H9 (cell line): ENCODE data around the gene SEPTIN2. TPM values are rescaled to one million over a fixed set of nuclear protein-coding genes. Genes with fewer than 3 reads are reported as not detected.

Experiments used
- DNase-seq: peaks from one replicate; pipeline ENCODE4 v3.0.0-alpha.2; 2017
- H2AFZ ChIP-seq: one replicate; pipeline ENCODE4 v1.6.1; 2013; ENCODE audit warnings: mild to moderate bottlenecking, low read length, control low read depth, moderate library complexity
- H2AK5ac ChIP-seq: 2 replicates; pipeline ENCODE4 v1.6.1; 2013; ENCODE audit warnings: low read length, control low read depth, mixed read lengths; ENCODE audit not compliant: insufficient read length
- H2BK120ac ChIP-seq: one replicate; pipeline ENCODE4 v1.6.1; 2013; ENCODE audit warnings: low read depth, mild to moderate bottlenecking, low read length, control low read depth, inconsistent platforms; ENCODE audit not compliant: poor library complexity, severe bottlenecking
- H2BK12ac ChIP-seq: 2 replicates; pipeline ENCODE4 v1.6.1; 2013; ENCODE audit warnings: low read length, control low read depth, mixed read lengths, low read depth; ENCODE audit not compliant: insufficient read length
- H2BK15ac ChIP-seq: 2 replicates; pipeline ENCODE4 v1.6.1; 2013; ENCODE audit warnings: low read depth, low read length, control low read depth
- H2BK20ac ChIP-seq: one replicate; pipeline ENCODE4 v1.6.1; 2013; ENCODE audit warnings: low read depth, mild to moderate bottlenecking, low read length, control low read depth, inconsistent platforms; ENCODE audit not compliant: poor library complexity, severe bottlenecking
- H2BK5ac ChIP-seq: 2 replicates; pipeline ENCODE4 v1.6.1; 2013; ENCODE audit warnings: low read length, control low read depth, mixed read lengths; ENCODE audit not compliant: insufficient read length
- H3K14ac ChIP-seq: 2 replicates; pipeline ENCODE4 v1.6.1; 2013; ENCODE audit warnings: low read length, control low read depth; ENCODE audit not compliant: insufficient read depth
- H3K18ac ChIP-seq: 2 replicates; pipeline ENCODE4 v1.6.1; 2013; ENCODE audit warnings: low read depth, mild to moderate bottlenecking, mixed read lengths, low read length, control low read depth; ENCODE audit not compliant: insufficient read length
- H3K23ac ChIP-seq: 2 replicates; pipeline ENCODE4 v1.6.1; 2013; ENCODE audit warnings: low read length, control low read depth, mixed read lengths, low read depth; ENCODE audit not compliant: insufficient read length
- H3K23me2 ChIP-seq: 2 replicates; pipeline ENCODE4 v1.6.1; 2013; ENCODE audit warnings: low read depth, mild to moderate bottlenecking, mixed read lengths, low read length, control low read depth; ENCODE audit not compliant: insufficient read length, poor library complexity, severe bottlenecking
- H3K27ac ChIP-seq: 2 replicates; pipeline ENCODE4 v1.5.1; 2013; ENCODE audit warnings: low read length, control low read depth, mixed read lengths, low read depth; ENCODE audit not compliant: insufficient read length
- H3K27me3 ChIP-seq: 2 replicates; pipeline ENCODE4 v1.6.1; 2013; ENCODE audit warnings: low read length, control low read depth, inconsistent platforms; ENCODE audit not compliant: insufficient read depth
- H3K4ac ChIP-seq: 2 replicates; pipeline ENCODE4 v1.6.1; 2013; ENCODE audit warnings: low read depth, mild to moderate bottlenecking, control low read depth, inconsistent platforms, low read length, moderate library complexity
- H3K4me1 ChIP-seq: 2 replicates; pipeline ENCODE4 v1.6.1; 2013; ENCODE audit warnings: low read length, control low read depth, inconsistent platforms; ENCODE audit not compliant: insufficient read depth
- H3K4me2 ChIP-seq: 2 replicates; pipeline ENCODE4 v1.6.1; 2013; ENCODE audit warnings: low read length, control low read depth, mixed read lengths; ENCODE audit not compliant: insufficient read length, insufficient read depth
- H3K56ac ChIP-seq: 2 replicates; pipeline ENCODE4 v1.6.1; 2013; ENCODE audit warnings: low read depth, mild to moderate bottlenecking, mixed read lengths, low read length, control low read depth; ENCODE audit not compliant: insufficient read length
- H3K79me1 ChIP-seq: 2 replicates; pipeline ENCODE4 v1.6.1; 2013; ENCODE audit warnings: low read depth, mild to moderate bottlenecking, moderate library complexity, low read length, control low read depth, inconsistent platforms; ENCODE audit not compliant: insufficient read depth, poor library complexity, severe bottlenecking
- H3K79me2 ChIP-seq: 2 replicates; pipeline ENCODE4 v1.6.1; 2013; ENCODE audit warnings: low read length, control low read depth, inconsistent platforms; ENCODE audit not compliant: insufficient read depth
- H3K9ac ChIP-seq: 2 replicates; pipeline ENCODE4 v1.6.1; 2013; ENCODE audit warnings: low read length, control low read depth, mixed read lengths; ENCODE audit not compliant: insufficient read length; ENCODE audit errors: extremely low read depth
- H3K9me3 ChIP-seq: one replicate; pipeline ENCODE4 v1.6.1; 2013; ENCODE audit warnings: low read depth, low read length, inconsistent platforms; ENCODE audit not compliant: control insufficient read depth
- H3T11ph ChIP-seq: one replicate; pipeline ENCODE4 v1.6.1; 2013; ENCODE audit warnings: mild to moderate bottlenecking, low read length, control low read depth, inconsistent platforms
- H4K20me1 ChIP-seq: one replicate; pipeline ENCODE4 v1.6.1; 2013; ENCODE audit not compliant: control insufficient read depth, insufficient read length, insufficient read depth
- H4K5ac ChIP-seq: 2 replicates; pipeline ENCODE4 v1.6.1; 2013; ENCODE audit warnings: low read depth, mild to moderate bottlenecking, mixed read lengths, low read length, control low read depth; ENCODE audit not compliant: insufficient read length
- H4K8ac ChIP-seq: replicated peaks from 2 replicates; pipeline ENCODE4 v1.6.1; 2013; ENCODE audit warnings: low read length, control low read depth, mixed read lengths, low read depth; ENCODE audit not compliant: insufficient read length
- H4K91ac ChIP-seq: 2 replicates; pipeline ENCODE4 v1.6.1; 2013; ENCODE audit warnings: low read depth, mild to moderate bottlenecking, moderate library complexity, mixed read lengths, low read length, control low read depth; ENCODE audit not compliant: insufficient read length
- H3K27ac Mint-ChIP-seq, 3 experiments: 2 replicates in 2 of 3; 3 replicates in 1 of 3; pipeline ENCODE4 v1.8.0; 2020 to 2021; ENCODE audit warnings: mixed read lengths in 3 of 3, mild to moderate bottlenecking in 1 of 3, moderate library complexity in 1 of 3
- H3K27me3 Mint-ChIP-seq: 2 replicates; pipeline ENCODE4 v1.8.0; 2021; ENCODE audit warnings: low read depth, mild to moderate bottlenecking, moderate library complexity, mixed read lengths
- H3K36me3 Mint-ChIP-seq, 3 experiments: 2 replicates in 2 of 3; 3 replicates in 1 of 3; pipeline ENCODE4 v1.8.0; 2020 to 2021; ENCODE audit warnings: low read depth in 3 of 3, mixed read lengths in 3 of 3; ENCODE audit not compliant: insufficient read depth in 1 of 3
- H3K4me1 Mint-ChIP-seq, 2 experiments: 2 replicates each; pipeline ENCODE4 v1.8.0; 2020; ENCODE audit warnings: mixed read lengths in 2 of 2
- H3K4me3 Mint-ChIP-seq, 2 experiments: 2 replicates in 1 of 2; 3 replicates in 1 of 2; pipeline ENCODE4 v1.8.0; 2020 to 2021; ENCODE audit warnings: mild to moderate bottlenecking in 2 of 2, mixed read lengths in 2 of 2, moderate library complexity in 1 of 2
- H3K9me3 Mint-ChIP-seq, 2 experiments: 2 replicates in 1 of 2; 3 replicates in 1 of 2; pipeline ENCODE4 v1.8.0; 2020; ENCODE audit warnings: mild to moderate bottlenecking in 2 of 2, mixed read lengths in 2 of 2, moderate library complexity in 1 of 2
- CTCF ChIP-seq: fragments of 200-600 bp; sonication (generic); conservative IDR thresholded peaks from 3 replicates; pipeline ENCODE4 v1.8.0; 2021; ENCODE audit warnings: antibody characterized with exemption, mild to moderate bottlenecking
- WGBS: extraction: QIAGEN DNeasy Blood & Tissue Kit; methylation state at CpG from one replicate; pipeline ENCODE4 v1.1.7; 2013; ENCODE audit warnings: missing lambda C conversion rate, low lambda C conversion rate, mixed read lengths; ENCODE audit not compliant: insufficient read length; ENCODE audit errors: extremely low coverage; 5-methylcytosine and 5-hydroxymethylcytosine counted together
- total RNA-seq: library from RNA; stranded (reverse); gene quantifications from 2 replicates; pipeline ENCODE4 v1.2.1, GENCODE V29; 2021

Gene SEPTIN2
- total RNA-seq, 1 experiment from 2014 or later: 385 TPM

- H3K56ac ChIP-seq: no peak overlapping the region
- no peak overlapping the region for H3K4ac ChIP-seq
- H3K23ac ChIP-seq: no peak overlapping the region
- H3K4me1 ChIP-seq: no peaks in the 10 kb centered on the region
- Mint-ChIP-seq H3K4me3 (no peak overlapping the region), H3K27ac (no peak overlapping the region), H3K27me3 (no peaks in the 10 kb centered on the region), H3K9me3 (no peaks in the 10 kb centered on the region), H3K4me1 (peaks cover 13 to 22% of the 10 kb centered on the region in 2 experiments), H3K36me3 (peaks cover 33 to 74% (median 70%) of the 10 kb centered on the region in 3 experiments; a peak in 6 of 7 replicates)
- H3T11ph ChIP-seq: no peak overlapping the region
- H3K79me2 ChIP-seq: no peaks in the 10 kb centered on the region
- no peaks in the 10 kb centered on the region for H3K9me3 ChIP-seq
- no peak overlapping the region for H2BK12ac ChIP-seq
- no peak overlapping the region for H3K9ac ChIP-seq
- no peak overlapping the region for H2BK5ac ChIP-seq
- H2AFZ ChIP-seq: no peak overlapping the region
- no peak overlapping the region for H4K91ac ChIP-seq
- no peak overlapping the region for H2BK15ac ChIP-seq
- H2BK20ac ChIP-seq: no peak overlapping the region
- WGBS: no CpG with 5 or more reads among the region's 3 CpGs
- H4K5ac ChIP-seq: no peak overlapping the region
- H3K79me1 ChIP-seq: no peaks in the 10 kb centered on the region
- H4K20me1 ChIP-seq: no peaks in the 10 kb centered on the region
- H2AK5ac ChIP-seq: no peak overlapping the region
- H3K18ac ChIP-seq: no peak overlapping the region
- H3K14ac ChIP-seq: no peak overlapping the region
- H3K27me3 ChIP-seq: no peaks in the 10 kb centered on the region
- no peak overlapping the region for H2BK120ac ChIP-seq
- no peak overlapping the region for H3K27ac ChIP-seq
- H3K23me2 ChIP-seq: peaks cover 1% of the 10 kb centered on the region
- no peak for DNase-seq
- H4K8ac ChIP-seq: no peak overlapping the region
- TF ChIP-seq CTCF: no peak
- H3K4me2 ChIP-seq: no peak overlapping the region
Measured at GRCh38 chr2:241351640-241352031, 35.9 kb downstream of the SEPTIN2 start.
